Endothelial cell of umbilical vein (primary cell): ENCODE results near the gene PRR16. TPM values are rescaled to one million over a fixed set of nuclear protein-coding genes. Genes with fewer than 3 reads are reported as not detected.

ENCODE experiments used
- BruUV-seq: library from RNA; stranded (reverse); fragments of 400-500 nt; replicated peaks from 2 replicates; lab custom pipeline; 2021; lab: Mats Ljungman, UMichigan
- CTCF ChIA-PET: fragments of 300-600, 350-600 bp; sonication (Branson Sonifier 250); formaldehyde crosslinking; loops from one replicate; lab custom pipeline; 2021; ENCODE audit warnings: antibody characterized with exemption, inconsistent platforms; lab: Charles Lee
- POLR2A ChIA-PET: fragments of 300-600, 350-600 bp; sonication (Branson Sonifier 250); formaldehyde crosslinking; loops from one replicate; lab custom pipeline; 2021; ENCODE audit warnings: antibody characterized with exemption, inconsistent platforms; lab: Charles Lee
- DNase-seq: peaks from one replicate; pipeline ENCODE4 v3.0.0-alpha.2; 2011; ENCODE audit warnings: low read depth, low spot score
- FAIRE-seq: peaks from 2 replicates; lab custom pipeline; 2011; peaks lifted over from hg19 to GRCh38; lab: Jason Lieb, UNC
- H2AFZ ChIP-seq: 2 replicates; pipeline ENCODE4 v1.6.0; 2012; ENCODE audit warnings: low read depth, low read length, control low read depth, inconsistent platforms
- H3K27ac ChIP-seq: 2 replicates; pipeline ENCODE4 v1.5.1; 2011; ENCODE audit warnings: low read depth, mild to moderate bottlenecking, control low read depth, low read length, moderate library complexity; ENCODE audit not compliant: insufficient read depth
- H3K27me3 ChIP-seq, 2 experiments: 2 replicates each; pipeline versions ENCODE4 v1.6.0 to v1.6.1; 2011; ENCODE audit warnings: low read length in 2 of 2, mixed read lengths in 1 of 2; ENCODE audit not compliant: control insufficient read depth in 2 of 2, insufficient read depth in 2 of 2
- H3K36me3 ChIP-seq, 2 experiments: 2 replicates in 1 of 2; 3 replicates in 1 of 2; pipeline ENCODE4 v1.5.1; 2011; ENCODE audit warnings: low read length in 2 of 2, mild to moderate bottlenecking in 1 of 2, moderate library complexity in 1 of 2; ENCODE audit not compliant: control insufficient read depth in 2 of 2, insufficient read depth in 2 of 2; ENCODE audit errors: extremely low read depth in 1 of 2
- H3K4me1 ChIP-seq: 3 replicates; pipeline ENCODE4 v1.5.1; 2011; ENCODE audit warnings: mild to moderate bottlenecking, low read length; ENCODE audit not compliant: control insufficient read depth, insufficient read depth; ENCODE audit errors: extremely low read depth
- H3K4me2 ChIP-seq: 2 replicates; pipeline ENCODE4 v1.6.1; 2011; ENCODE audit warnings: low read length, control low read depth, mixed read lengths; ENCODE audit not compliant: insufficient read depth
- H3K4me3 ChIP-seq, 3 experiments: fragments of 200-600 bp in 1 of 3; sonication (generic), shearing (Covaris generic) in 1 of 3; replicated peaks in 1 of 3; 2 replicates each; pipeline ENCODE4 v1.5.1; 2011 to 2016; ENCODE audit warnings: control low read depth in 3 of 3, low read length in 3 of 3, mild to moderate bottlenecking in 2 of 3, inconsistent platforms in 1 of 3, low read depth in 1 of 3, moderate library complexity in 1 of 3; ENCODE audit not compliant: insufficient read depth in 1 of 3
- H3K79me2 ChIP-seq: 2 replicates; pipeline ENCODE4 v1.6.0; 2012; ENCODE audit warnings: low read length, inconsistent platforms; ENCODE audit not compliant: control insufficient read depth, insufficient read depth
- H3K9ac ChIP-seq: replicated peaks from 2 replicates; pipeline ENCODE3; 2011; ENCODE audit warnings: low read length, control low read depth; ENCODE audit not compliant: insufficient read depth; ENCODE audit errors: extremely low read depth
- H3K9me1 ChIP-seq: replicated peaks from 3 replicates; pipeline ENCODE4 v1.6.0; 2011; ENCODE audit warnings: mild to moderate bottlenecking, low read length; ENCODE audit not compliant: control insufficient read depth, insufficient read depth; ENCODE audit errors: extremely low read depth
- H3K9me3 ChIP-seq: replicated peaks from 2 replicates; pipeline ENCODE4 v1.5.1; 2012; ENCODE audit warnings: low read length, inconsistent platforms; ENCODE audit not compliant: control insufficient read depth, insufficient read depth
- H4K20me1 ChIP-seq: replicated peaks from 2 replicates; pipeline ENCODE3; 2011; ENCODE audit warnings: mild to moderate bottlenecking, low read length; ENCODE audit not compliant: control insufficient read depth, insufficient read depth; ENCODE audit errors: extremely low read depth
- EZH2 ChIP-seq: IDR thresholded peaks from 2 replicates; pipeline ENCODE4 v1.6.1; 2012; ENCODE audit warnings: borderline replicate concordance, low read depth, mild to moderate bottlenecking, moderate library complexity, low read length, inconsistent platforms; ENCODE audit not compliant: severe bottlenecking
- FOS ChIP-seq: IDR thresholded peaks from 2 replicates; pipeline ENCODE4 v1.6.1; 2011; ENCODE audit warnings: mild to moderate bottlenecking, low read length, moderate library complexity, borderline replicate concordance; ENCODE audit not compliant: insufficient read depth
- GATA2 ChIP-seq: IDR thresholded peaks from 2 replicates; pipeline ENCODE4 v1.7.0; 2011; ENCODE audit warnings: low read depth, mild to moderate bottlenecking, moderate library complexity, mixed read lengths, low read length; ENCODE audit not compliant: insufficient read length, insufficient read depth
- JUN ChIP-seq: IDR thresholded peaks from 2 replicates; pipeline ENCODE4 v1.6.1; 2011; ENCODE audit warnings: borderline replicate concordance, low read depth; ENCODE audit not compliant: insufficient read length, insufficient read depth
- MAX ChIP-seq: IDR thresholded peaks from 2 replicates; pipeline ENCODE4 v1.6.1; 2011; ENCODE audit not compliant: insufficient read depth, insufficient read length
- MYC ChIP-seq: IDR thresholded peaks from one replicate; pipeline ENCODE4 v1.6.1; 2011; ENCODE audit warnings: mild to moderate bottlenecking, low read depth, low read length
- POLR2A ChIP-seq: IDR thresholded peaks from 2 replicates; pipeline ENCODE4 v1.6.1; 2012; ENCODE audit warnings: low read depth, mild to moderate bottlenecking, control low read depth, low read length
- POLR2AphosphoS5 ChIP-seq: IDR thresholded peaks from 2 replicates; pipeline ENCODE4 v1.6.1; 2012; ENCODE audit warnings: low read depth, mild to moderate bottlenecking, control low read depth, low read length, moderate library complexity; ENCODE audit not compliant: insufficient read depth
- dilution Hi-C: fragments of 300-500 bp; cut with MboI; formaldehyde crosslinking; loops from one replicate; pipeline ENCODE4 v1.15.0; 2019; ENCODE audit warnings: low sequenced_read_pairs; ENCODE audit not compliant: extremely low pct_ligation_motif_present
- intact Hi-C: fragments of 100-400 bp; cut with micrococcal nuclease; formaldehyde crosslinking; loops from one replicate; pipeline ENCODE4 v1.10.0; 2022
- polyA plus RNA-seq, 4 experiments: library from polyadenylated mRNA; depleted of rRNA in 3 of 4; stranded (reverse) in 3 of 4; unstranded in 1 of 4; fragments of >200 nt; gene quantifications; 2 replicates each; pipeline versions ENCODE4 v1.2.1 to v1.2.3, GENCODE V29; 2011 to 2012; ENCODE audit warnings: missing spikeins in 1 of 4
- total RNA-seq: library from RNA; stranded (reverse); gene quantifications from 2 replicates; pipeline ENCODE4 v1.2.3, GENCODE V29; 2021
- TF ChIP-seq, protein P1 (sequence below), 2 donors: IDR thresholded peaks; 1 replicate in 1 of 2; 2 replicates in 1 of 2; pipeline ENCODE4 v1.5.1; 2011; ENCODE audit warnings: low read length in 2 of 2, mild to moderate bottlenecking in 2 of 2, moderate library complexity in 2 of 2, control low read depth in 1 of 2, inconsistent platforms in 1 of 2, low read depth in 1 of 2; ENCODE audit not compliant: insufficient read depth in 1 of 2; ENCODE audit errors: extremely low read depth in 1 of 2

The PRR16 gene
- total and polyA plus RNA-seq, 2 donors (not counting 3 experiments of a cell fraction or from before 2014, with no cell fraction given) = 0.91 to 1.2 TPM

DNA sequence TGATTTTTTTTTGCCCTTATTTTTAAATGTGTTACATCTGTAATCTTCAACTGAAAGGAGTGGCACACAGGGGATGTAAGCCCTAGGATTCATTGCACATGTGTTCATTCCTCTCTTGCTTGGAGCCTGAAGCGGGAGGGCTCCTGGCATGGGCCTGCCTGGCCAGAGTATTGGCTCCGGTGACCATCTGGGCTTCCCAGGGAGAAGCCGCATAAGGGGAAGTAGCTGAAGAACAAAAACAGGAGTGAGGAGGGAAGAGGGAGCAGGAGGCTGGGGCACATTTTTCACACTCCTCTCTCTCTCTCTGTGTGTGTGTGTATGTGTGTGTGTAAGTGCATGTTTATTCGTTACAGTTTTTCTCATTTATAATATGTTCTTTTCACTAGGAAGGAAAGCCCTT is 269.9 kb downstream of the PRR16 start:
- H3K4me2 ChIP-seq = no peak overlapping the region
- no TSS peak for BruUV-seq
- H3K27ac ChIP-seq = no peak overlapping the region
- H3K36me3 ChIP-seq = no peaks in the 10 kb centered on the region
- DNase-seq (no peak), FAIRE-seq (no peak)
- H4K20me1 ChIP-seq = no peaks in the 10 kb centered on the region
- TF ChIP-seq JUN (no peak), EZH2 (no peak), MAX (no peak), GATA2 (no peak), POLR2A (no peak), POLR2AphosphoS5 (no peak), FOS (no peak), MYC (no peak)
- TF ChIP-seq, protein P1, sequence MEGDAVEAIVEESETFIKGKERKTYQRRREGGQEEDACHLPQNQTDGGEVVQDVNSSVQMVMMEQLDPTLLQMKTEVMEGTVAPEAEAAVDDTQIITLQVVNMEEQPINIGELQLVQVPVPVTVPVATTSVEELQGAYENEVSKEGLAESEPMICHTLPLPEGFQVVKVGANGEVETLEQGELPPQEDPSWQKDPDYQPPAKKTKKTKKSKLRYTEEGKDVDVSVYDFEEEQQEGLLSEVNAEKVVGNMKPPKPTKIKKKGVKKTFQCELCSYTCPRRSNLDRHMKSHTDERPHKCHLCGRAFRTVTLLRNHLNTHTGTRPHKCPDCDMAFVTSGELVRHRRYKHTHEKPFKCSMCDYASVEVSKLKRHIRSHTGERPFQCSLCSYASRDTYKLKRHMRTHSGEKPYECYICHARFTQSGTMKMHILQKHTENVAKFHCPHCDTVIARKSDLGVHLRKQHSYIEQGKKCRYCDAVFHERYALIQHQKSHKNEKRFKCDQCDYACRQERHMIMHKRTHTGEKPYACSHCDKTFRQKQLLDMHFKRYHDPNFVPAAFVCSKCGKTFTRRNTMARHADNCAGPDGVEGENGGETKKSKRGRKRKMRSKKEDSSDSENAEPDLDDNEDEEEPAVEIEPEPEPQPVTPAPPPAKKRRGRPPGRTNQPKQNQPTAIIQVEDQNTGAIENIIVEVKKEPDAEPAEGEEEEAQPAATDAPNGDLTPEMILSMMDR (IDR thresholded peaks at IDR 0.05; ENCODE audit: extremely low read depth in 1 of 2, insufficient read depth in 1 of 2, low read depth in 1 of 2, low read length in 2 of 2) = no peak
- H3K4me3 ChIP-seq = no peak overlapping the region
- H3K9me3 ChIP-seq = no peaks in the 10 kb centered on the region
- intact Hi-C loops (loop anchor here (10.0 kb wide), 1 partner anchor 549 kb away; no protein-coding TSS in a partner anchor), dilution Hi-C loops (no loop called here)
- H3K9me1 ChIP-seq = no peaks in the 10 kb centered on the region
- H3K79me2 ChIP-seq = no peaks in the 10 kb centered on the region
- H3K4me1 ChIP-seq = no peaks in the 10 kb centered on the region
- H3K9ac ChIP-seq = no peak overlapping the region
- H3K27me3 ChIP-seq = no peaks in the 10 kb centered on the region
- POLR2A ChIA-PET = no interaction called here
- no peak overlapping the region for H2AFZ ChIP-seq
- CTCF ChIA-PET = no interaction called here
